Omental fat pad (tissue), 4 donors: ENCODE data around the gene ENPP3. TPM values are rescaled to one million over a fixed set of nuclear protein-coding genes. Genes with fewer than 3 reads are reported as not detected.

Experiments
- ATAC-seq: fragments of 150-250 bp; one replicate; pipeline ENCODE4 v1.9.1; 2016; ENCODE audit warnings: mild to moderate bottlenecking, moderate library complexity; ENCODE audit not compliant: low FRiP score
- DNase-seq: peaks from one replicate; pipeline ENCODE4 v3.0.0-alpha.2; 2019; ENCODE audit warnings: low spot score
- CTCF ChIP-seq, 3 donors: fragments of 450-650 bp; IDR thresholded peaks; one replicate each; pipeline ENCODE4 v1.5.1; 2016 to 2017; ENCODE audit warnings: antibody characterized with exemption in 3 of 3, mild to moderate bottlenecking in 3 of 3, moderate library complexity in 2 of 3
- total RNA-seq, 4 donors: library from RNA; depleted of rRNA; stranded (reverse); fragments of >200 nt; gene quantifications; one replicate each; pipeline ENCODE4 v1.1.0, GENCODE V29; 2016

The ENPP3 gene
- total RNA-seq, 4 donors from 2014 or later = 0.36 to 0.94 (median 0.61) TPM

- no peak for TF ChIP-seq CTCF (IDR thresholded peaks at IDR 0.05)
- DNase-seq (no peak), ATAC-seq (no peak)
Measured at GRCh38 chr6:131631625-131632289, 5.3 kb upstream of the ENPP3 start.

GRCh38 chr6:131635384-131636340 lies 1.4 kb upstream of the ENPP3 start:
- DNase-seq = no peak
- TF ChIP-seq CTCF (IDR thresholded peaks at IDR 0.05) = no peak
- no peak for ATAC-seq

GRCh38 chr6:131638013-131638412 lies 911 bp downstream of the ENPP3 start:
- no peak for ATAC-seq
- no peak for TF ChIP-seq CTCF (IDR thresholded peaks at IDR 0.05)
- DNase-seq = no peak

GRCh38 chr6:131640100-131640499 lies 3.0 kb downstream of the ENPP3 start:
- DNase-seq (no peak), ATAC-seq (no peak)
- TF ChIP-seq CTCF (IDR thresholded peaks at IDR 0.05) = no peak

GRCh38 chr6:131640576-131640975 lies 3.5 kb downstream of the ENPP3 start:
- DNase-seq (no peak), ATAC-seq (no peak)
- TF ChIP-seq CTCF (IDR thresholded peaks at IDR 0.05) = no peak

GRCh38 chr6:131641554-131641953 lies 4.5 kb downstream of the ENPP3 start:
- ATAC-seq (no peak), DNase-seq (no peak)
- no peak for TF ChIP-seq CTCF (IDR thresholded peaks at IDR 0.05)
